ENCODE measurements around the gene LBHD2. TPM values are rescaled to one million over a fixed set of nuclear protein-coding genes. Genes with fewer than 3 reads are reported as not detected.

LBHD2 gene
- total and polyA plus RNA-seq, 2 of the 13 experiments (the other 11 are each of a cell fraction or from before 2014, with no cell fraction given), result 0.67 to 1.00 TPM

DNA sequence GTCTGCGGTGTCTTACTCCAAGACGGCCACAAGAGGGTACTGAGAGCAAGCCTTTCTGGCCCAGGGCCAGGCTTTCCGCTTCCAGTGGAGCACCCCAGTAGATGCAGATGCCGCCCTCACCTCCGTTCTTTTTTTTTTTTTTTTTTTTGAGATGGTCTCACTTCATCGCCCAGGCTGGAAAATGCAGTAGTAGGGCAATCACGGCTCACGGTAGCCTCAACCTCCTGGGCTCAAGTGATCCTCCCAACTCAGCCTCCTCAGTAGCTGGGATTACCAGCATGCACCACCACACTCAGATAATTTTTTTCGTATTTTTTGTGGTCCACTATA is 5.6 kb upstream of the LBHD2 start:
- FAIRE-seq (peak; percentile 90), ATAC-seq (peak; percentile 34), DNase-seq (ENCODE audit: low spot score) (peak; percentile 73)
- WGBS (ENCODE audit: low lambda C conversion rate), result 3% methylated on average over 9 of the region's 9 CpGs
- H3K36me3 ChIP-seq (replicated peaks in 1 of 2; ENCODE audit: control insufficient read depth in 1 of 2, insufficient read depth in 2 of 2, low read length in 2 of 2), result no peaks in the 10 kb centered on the region
- H2AFZ ChIP-seq (ENCODE audit: low read length), result no peak overlapping the region
- CTCF ChIA-PET (ENCODE audit: low intra/inter-chr PET ratio, low total read pairs), result interaction anchor here (1.3 to 2.0 kb wide), 3 partner anchors 13 to 215 kb away, joined by 4 to 8 read pairs (median 6); no protein-coding TSS in a partner anchor
- intact Hi-C loops (cut with micrococcal nuclease; ENCODE audit: unreplicated experiment) (loop anchor here (1.0 kb wide), 1 partner anchor 214 kb away; no protein-coding TSS in a partner anchor), in situ Hi-C loops (cut with HindIII; ENCODE audit: extremely low pct_ligation_motif_present, low pct_unique_long_range_greater_than_20kb) (loop anchor here (5.0 kb wide), 1 partner anchor 214 kb away; no protein-coding TSS in a partner anchor)
- peaks cover 35% of the 10 kb centered on the region for H3K4me1 ChIP-seq (ENCODE audit: insufficient read depth, low read length)
- H3K9ac ChIP-seq (ENCODE audit: insufficient read depth, low read depth, low read length), result no peak overlapping the region
- H3K4me3 ChIP-seq (replicated peaks in 1 of 3; ENCODE audit: insufficient read depth in 1 of 3, low read depth in 2 of 3, low read length in 3 of 3), result no peak overlapping the region
- no peaks in the 10 kb centered on the region for H4K20me1 ChIP-seq (ENCODE audit: insufficient read depth, low read length)
- peaks cover 2 to 32% of the 10 kb centered on the region in 2 experiments; a peak in 3 of 5 replicates for H3K27me3 ChIP-seq (ENCODE audit: control insufficient read depth in 1 of 2, insufficient read depth in 2 of 2, low read length in 2 of 2)
- H3K9me3 ChIP-seq (ENCODE audit: low read length), result no peaks in the 10 kb centered on the region
- BruUV-seq (replicated peaks), result no TSS peak
- POLR2A ChIA-PET, result no interaction called here
- no peaks in the 10 kb centered on the region for H3K79me2 ChIP-seq (ENCODE audit: insufficient read depth, low read length)
- no peak overlapping the region for H3K4me2 ChIP-seq (ENCODE audit: low read depth, low read length)
- H3K27ac ChIP-seq (ENCODE audit: extremely low read length, insufficient read depth, low read length), result no peak overlapping the region
- TF ChIP-seq ZNF331 (CRISPR knock-in tag; IDR thresholded peaks at IDR 0.05) (0 out of 2 replicates have a peak, but pooled peaks have one; percentile 21), SMC3 (IDR thresholded peaks at IDR 0.05; ENCODE audit: low read length) (peak; percentile 68), CREM (IDR thresholded peaks at IDR 0.05) (no peak), CREM (CRISPR knock-in tag; IDR thresholded peaks at IDR 0.05) (no peak), ZNF263 (CRISPR knock-in tag; IDR thresholded peaks at IDR 0.05) (peak; percentile 66; the same call in 1 of the 2 replicates), MAZ (IDR thresholded peaks at IDR 0.05; ENCODE audit: borderline replicate concordance, low read depth, low read length) (no peak), MAZ (CRISPR knock-in tag; IDR thresholded peaks at IDR 0.05; ENCODE audit: low read depth) (0 out of 2 replicates have a peak, but pooled peaks have one; percentile 27), RXRB (CRISPR knock-in tag; IDR thresholded peaks at IDR 0.05; ENCODE audit: borderline replicate concordance) (0 out of 2 replicates have a peak, but pooled peaks have one; percentile 24), ZBTB25 (CRISPR knock-in tag; IDR thresholded peaks at IDR 0.05) (peak; percentile 48; the same call in 1 of the 2 replicates), ZNF580 (CRISPR knock-in tag; IDR thresholded peaks at IDR 0.05; ENCODE audit: borderline replicate concordance, low read depth) (peak; percentile 51; the same call in 1 of the 2 replicates), ZNF768 (CRISPR knock-in tag; IDR thresholded peaks at IDR 0.05) (no peak), SALL1 (CRISPR knock-in tag; IDR thresholded peaks at IDR 0.05) (peak; percentile 25; the same call in 1 of the 2 replicates), FOXA3 (CRISPR knock-in tag; IDR thresholded peaks at IDR 0.05) (0 out of 2 replicates have a peak, but pooled peaks have one; percentile 4), ETV5 (CRISPR knock-in tag; IDR thresholded peaks at IDR 0.05; ENCODE audit: borderline replicate concordance) (0 out of 2 replicates have a peak, but pooled peaks have one; percentile 10), RAD51 (IDR thresholded peaks at IDR 0.05; ENCODE audit: borderline replicate concordance) (no peak), RAD21 (CRISPR knock-in tag; IDR thresholded peaks at IDR 0.05) (peak; percentile 57; the same call in 1 of the 2 replicates), KDM2A (CRISPR knock-in tag; IDR thresholded peaks at IDR 0.05; ENCODE audit: borderline replicate concordance, low read depth) (peak; percentile 46; the same call in 1 of the 2 replicates), THAP11 (CRISPR knock-in tag; IDR thresholded peaks at IDR 0.05) (0 out of 2 replicates have a peak, but pooled peaks have one; percentile 32), ELF3 (CRISPR knock-in tag; IDR thresholded peaks at IDR 0.05) (0 out of 2 replicates have a peak, but pooled peaks have one; percentile 18)
- TF ChIP-seq, protein P1, sequence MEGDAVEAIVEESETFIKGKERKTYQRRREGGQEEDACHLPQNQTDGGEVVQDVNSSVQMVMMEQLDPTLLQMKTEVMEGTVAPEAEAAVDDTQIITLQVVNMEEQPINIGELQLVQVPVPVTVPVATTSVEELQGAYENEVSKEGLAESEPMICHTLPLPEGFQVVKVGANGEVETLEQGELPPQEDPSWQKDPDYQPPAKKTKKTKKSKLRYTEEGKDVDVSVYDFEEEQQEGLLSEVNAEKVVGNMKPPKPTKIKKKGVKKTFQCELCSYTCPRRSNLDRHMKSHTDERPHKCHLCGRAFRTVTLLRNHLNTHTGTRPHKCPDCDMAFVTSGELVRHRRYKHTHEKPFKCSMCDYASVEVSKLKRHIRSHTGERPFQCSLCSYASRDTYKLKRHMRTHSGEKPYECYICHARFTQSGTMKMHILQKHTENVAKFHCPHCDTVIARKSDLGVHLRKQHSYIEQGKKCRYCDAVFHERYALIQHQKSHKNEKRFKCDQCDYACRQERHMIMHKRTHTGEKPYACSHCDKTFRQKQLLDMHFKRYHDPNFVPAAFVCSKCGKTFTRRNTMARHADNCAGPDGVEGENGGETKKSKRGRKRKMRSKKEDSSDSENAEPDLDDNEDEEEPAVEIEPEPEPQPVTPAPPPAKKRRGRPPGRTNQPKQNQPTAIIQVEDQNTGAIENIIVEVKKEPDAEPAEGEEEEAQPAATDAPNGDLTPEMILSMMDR (CRISPR knock-in tag; IDR thresholded peaks at IDR 0.05), result peak; percentile 92
- TF ChIP-seq, protein P2, sequence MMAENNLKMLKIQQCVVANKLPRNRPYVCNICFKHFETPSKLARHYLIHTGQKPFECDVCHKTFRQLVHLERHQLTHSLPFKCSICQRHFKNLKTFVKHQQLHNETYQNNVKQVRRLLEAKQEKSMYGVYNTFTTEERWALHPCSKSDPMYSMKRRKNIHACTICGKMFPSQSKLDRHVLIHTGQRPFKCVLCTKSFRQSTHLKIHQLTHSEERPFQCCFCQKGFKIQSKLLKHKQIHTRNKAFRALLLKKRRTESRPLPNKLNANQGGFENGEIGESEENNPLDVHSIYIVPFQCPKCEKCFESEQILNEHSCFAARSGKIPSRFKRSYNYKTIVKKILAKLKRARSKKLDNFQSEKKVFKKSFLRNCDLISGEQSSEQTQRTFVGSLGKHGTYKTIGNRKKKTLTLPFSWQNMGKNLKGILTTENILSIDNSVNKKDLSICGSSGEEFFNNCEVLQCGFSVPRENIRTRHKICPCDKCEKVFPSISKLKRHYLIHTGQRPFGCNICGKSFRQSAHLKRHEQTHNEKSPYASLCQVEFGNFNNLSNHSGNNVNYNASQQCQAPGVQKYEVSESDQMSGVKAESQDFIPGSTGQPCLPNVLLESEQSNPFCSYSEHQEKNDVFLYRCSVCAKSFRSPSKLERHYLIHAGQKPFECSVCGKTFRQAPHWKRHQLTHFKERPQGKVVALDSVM (CRISPR knock-in tag; IDR thresholded peaks at IDR 0.05), result peak; percentile 65
